Breast epithelium (tissue), 3 donors: Measurements from ENCODE around the gene COG1.

ENCODE experiments used
- POLR2A ChIP-seq: fragments of 450-650 bp; IDR thresholded peaks from one replicate; pipeline ENCODE4 v1.6.1; 2016; ENCODE audit warnings: antibody characterized with exemption, mild to moderate bottlenecking, moderate library complexity
- POLR2AphosphoS5 ChIP-seq, 3 donors: sonication (generic); formaldehyde crosslinking; IDR thresholded peaks; one replicate each; pipeline ENCODE4 v1.6.1; 2017; ENCODE audit warnings: antibody characterized with exemption in 3 of 3
- TF ChIP-seq, protein P1 (sequence below), 3 donors: fragments of 450-650 bp; IDR thresholded peaks; one replicate each; pipeline ENCODE4 v1.5.1; 2016 to 2017; ENCODE audit warnings: antibody characterized with exemption in 3 of 3, mild to moderate bottlenecking in 3 of 3, moderate library complexity in 3 of 3

DNA sequence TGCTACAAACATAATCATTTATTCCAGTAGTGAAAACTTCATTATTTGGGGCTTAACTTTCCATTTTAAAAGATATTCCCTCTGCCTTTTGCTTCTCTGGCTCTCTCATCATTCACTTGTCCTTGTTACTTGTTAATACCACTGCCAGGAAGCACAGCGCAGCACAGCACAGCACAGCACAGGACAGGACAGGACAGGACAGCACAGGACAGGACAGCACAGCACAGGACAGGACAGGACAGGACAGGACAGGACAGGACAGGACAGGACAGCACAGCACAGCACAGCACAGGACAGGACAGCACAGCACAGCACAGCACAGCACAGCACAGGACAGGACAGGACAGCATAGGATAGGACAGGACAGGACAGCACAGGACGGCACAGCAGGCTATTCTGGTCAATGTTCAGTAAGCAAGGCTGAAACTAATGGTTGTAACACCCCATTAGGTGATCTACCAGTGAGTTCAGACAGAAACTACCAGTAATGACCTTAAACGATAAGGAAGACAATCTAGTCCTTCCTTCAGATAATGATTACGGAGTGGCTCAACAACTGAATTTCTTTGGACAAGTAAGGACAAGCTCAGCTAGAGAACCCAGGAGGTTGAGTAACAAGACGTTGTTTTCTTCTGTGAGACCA lies 31.9 kb downstream of the COG1 start:
- TF ChIP-seq, protein P1, sequence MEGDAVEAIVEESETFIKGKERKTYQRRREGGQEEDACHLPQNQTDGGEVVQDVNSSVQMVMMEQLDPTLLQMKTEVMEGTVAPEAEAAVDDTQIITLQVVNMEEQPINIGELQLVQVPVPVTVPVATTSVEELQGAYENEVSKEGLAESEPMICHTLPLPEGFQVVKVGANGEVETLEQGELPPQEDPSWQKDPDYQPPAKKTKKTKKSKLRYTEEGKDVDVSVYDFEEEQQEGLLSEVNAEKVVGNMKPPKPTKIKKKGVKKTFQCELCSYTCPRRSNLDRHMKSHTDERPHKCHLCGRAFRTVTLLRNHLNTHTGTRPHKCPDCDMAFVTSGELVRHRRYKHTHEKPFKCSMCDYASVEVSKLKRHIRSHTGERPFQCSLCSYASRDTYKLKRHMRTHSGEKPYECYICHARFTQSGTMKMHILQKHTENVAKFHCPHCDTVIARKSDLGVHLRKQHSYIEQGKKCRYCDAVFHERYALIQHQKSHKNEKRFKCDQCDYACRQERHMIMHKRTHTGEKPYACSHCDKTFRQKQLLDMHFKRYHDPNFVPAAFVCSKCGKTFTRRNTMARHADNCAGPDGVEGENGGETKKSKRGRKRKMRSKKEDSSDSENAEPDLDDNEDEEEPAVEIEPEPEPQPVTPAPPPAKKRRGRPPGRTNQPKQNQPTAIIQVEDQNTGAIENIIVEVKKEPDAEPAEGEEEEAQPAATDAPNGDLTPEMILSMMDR (IDR thresholded peaks at IDR 0.05): no peak
- TF ChIP-seq POLR2AphosphoS5 (IDR thresholded peaks at IDR 0.05): no peak
- TF ChIP-seq POLR2A: no peak
